ENCODE results near the gene KCNQ5. TPM values are rescaled to one million over a fixed set of nuclear protein-coding genes. Genes with fewer than 3 reads are reported as not detected.

The KCNQ5 gene
- total and polyA plus RNA-seq, 2 of the 8 experiments (the other 6 are each of a cell fraction or from before 2014, with no cell fraction given): 0.83 to 1.2 TPM

- Histone ChIP-seq H2BK120ac (replicated peaks; ENCODE audit: low read depth, low read length) (no peak overlapping the region), H3K23me2 (ENCODE audit: low read depth, low read length) (no peaks in the 10 kb centered on the region), H3K79me2 (ENCODE audit: control insufficient read depth in 1 of 2, insufficient read depth in 2 of 2, low read length in 2 of 2) (no peaks in the 10 kb centered on the region), H3K9me3 (ENCODE audit: insufficient read depth in 2 of 2, low read depth in 1 of 2, low read length in 1 of 2) (no peaks in the 10 kb centered on the region), H3K4me2 (ENCODE audit: insufficient read depth in 1 of 2, low read depth in 2 of 2, low read length in 2 of 2) (no peak overlapping the region), H2BK15ac (ENCODE audit: low read length) (no peak overlapping the region), H3K36me3 (ENCODE audit: control insufficient read depth in 2 of 4, insufficient read depth in 4 of 4, low read length in 3 of 4) (no peaks in the 10 kb centered on the region), H4K8ac (ENCODE audit: extremely low read depth, insufficient read depth, low read length) (no peak overlapping the region), H3K27ac (ENCODE audit: low read depth, low read length) (no peak overlapping the region), H3K18ac (ENCODE audit: extremely low read depth, low read length) (no peak overlapping the region), H3K4me3 (ENCODE audit: extremely low read depth in 1 of 4, insufficient read depth in 2 of 4, low read depth in 3 of 4, low read length in 4 of 4) (no peak overlapping the region), H3K56ac (replicated peaks; ENCODE audit: insufficient read length, low read depth, low read length) (no peak overlapping the region), H2BK5ac (ENCODE audit: low read depth, low read length) (no peak overlapping the region), H2AFZ (ENCODE audit: low read length) (no peak overlapping the region), H3K9ac (replicated peaks in 1 of 4; ENCODE audit: extremely low read depth in 1 of 4, low read depth in 3 of 4, low read length in 3 of 4) (no peak overlapping the region), H2BK12ac (ENCODE audit: low read depth, low read length) (no peak overlapping the region), H2AK5ac (ENCODE audit: low read depth, low read length) (no peak overlapping the region), H4K20me1 (replicated peaks in 1 of 2; ENCODE audit: control insufficient read depth in 1 of 2, insufficient read depth in 2 of 2, low read length in 2 of 2) (no peaks in the 10 kb centered on the region), H4K5ac (ENCODE audit: insufficient read length, low read depth, low read length) (no peak overlapping the region), H3K27me3 (replicated peaks in 1 of 4; ENCODE audit: control insufficient read depth in 3 of 4, extremely low read depth in 1 of 4, insufficient read depth in 3 of 4, low read length in 3 of 4) (peaks cover 0 to 1% (median 0%) of the 10 kb centered on the region in 4 experiments; a peak in 1 of 7 replicates), H3K4ac (replicated peaks; ENCODE audit: insufficient read length, low read depth, low read length) (no peak overlapping the region), H3K4me1 (replicated peaks in 1 of 4; ENCODE audit: control insufficient read depth in 3 of 4, insufficient read depth in 4 of 4, low read length in 3 of 4) (no peaks in the 10 kb centered on the region), H3K23ac (ENCODE audit: insufficient read length) (no peak overlapping the region), H4K91ac (replicated peaks; ENCODE audit: insufficient read length, low read length) (no peak overlapping the region), H2BK20ac (ENCODE audit: low read length) (no peak overlapping the region), H3K79me1 (ENCODE audit: low read depth, low read length) (no peaks in the 10 kb centered on the region), H3K14ac (ENCODE audit: insufficient read length) (no peak overlapping the region)
- POLR2A ChIA-PET (ENCODE audit: partially characterized antibody): no interaction called here
- 80% methylated on average over 2 of the region's 2 CpGs; no CpG with 5 or more reads in 1 of the 2 experiments for WGBS, 2 experiments (ENCODE audit: extremely low coverage in 1 of 2, insufficient coverage in 1 of 2, insufficient read length in 1 of 2, insufficient replicate concordance in 2 of 2, low coverage in 1 of 2, low lambda C conversion rate in 2 of 2, missing lambda C conversion rate in 1 of 2)
- TF ChIP-seq RXRA (IDR thresholded peaks at IDR 0.05; ENCODE audit: insufficient read depth, low read depth, low read length) (no peak), KDM4A (IDR thresholded peaks at IDR 0.05; ENCODE audit: low read depth, low read length, severe bottlenecking) (no peak), RAD21 (IDR thresholded peaks at IDR 0.05 in 1 of 2, conservative IDR thresholded peaks at IDR 0.05 in 1 of 2; ENCODE audit: low read depth in 2 of 2, low read length in 2 of 2) (no peak), YY1 (IDR thresholded peaks at IDR 0.05; ENCODE audit: low read depth, low read length) (no peak), SP1 (IDR thresholded peaks at IDR 0.05; ENCODE audit: low read depth, low read length) (no peak), KDM1A (IDR thresholded peaks at IDR 0.05; ENCODE audit: borderline replicate concordance, low read length) (no peak), BACH1 (IDR thresholded peaks at IDR 0.05; ENCODE audit: low read length) (no peak), CTBP2 (IDR thresholded peaks at IDR 0.05; ENCODE audit: borderline replicate concordance, insufficient read depth, insufficient read length, low read length) (no peak), JUND (IDR thresholded peaks at IDR 0.05; ENCODE audit: low read length) (no peak), TAF7 (optimal IDR thresholded peaks at IDR 0.05; ENCODE audit: borderline replicate concordance, low read depth, low read length) (no peak), TBP (IDR thresholded peaks at IDR 0.05; ENCODE audit: low read depth, low read length) (no peak), HDAC6 (IDR thresholded peaks at IDR 0.05; ENCODE audit: low read depth, low read length) (no peak), CEBPB (IDR thresholded peaks at IDR 0.05; ENCODE audit: low read depth, low read length) (no peak), POU5F1 (IDR thresholded peaks at IDR 0.05; ENCODE audit: low read depth, low read length) (no peak)
- no peak for DNase-seq (ENCODE audit: low read depth in 1 of 2, low spot score in 2 of 2)
- FAIRE-seq: no peak
- CTCF ChIA-PET (ENCODE audit: partially characterized antibody): no interaction called here
Measured at GRCh38 chr6:72720464-72720863, 98.6 kb downstream of the KCNQ5 start.

All from H1 (cell line).